Inflammatory macrophage (primary cell): ENCODE data around the gene IDUA.
"Not testable (repeated sequence)": the region's sequence is repeated elsewhere in the genome, so short reads cannot be mapped to it uniquely, and the experiment has no call there.

ENCODE experiments used
- DNase-seq, 2 donors: peaks; one replicate each; pipeline ENCODE4 v3.0.0-alpha.2; 2020 to 2022

Gene IDUA

DNA sequence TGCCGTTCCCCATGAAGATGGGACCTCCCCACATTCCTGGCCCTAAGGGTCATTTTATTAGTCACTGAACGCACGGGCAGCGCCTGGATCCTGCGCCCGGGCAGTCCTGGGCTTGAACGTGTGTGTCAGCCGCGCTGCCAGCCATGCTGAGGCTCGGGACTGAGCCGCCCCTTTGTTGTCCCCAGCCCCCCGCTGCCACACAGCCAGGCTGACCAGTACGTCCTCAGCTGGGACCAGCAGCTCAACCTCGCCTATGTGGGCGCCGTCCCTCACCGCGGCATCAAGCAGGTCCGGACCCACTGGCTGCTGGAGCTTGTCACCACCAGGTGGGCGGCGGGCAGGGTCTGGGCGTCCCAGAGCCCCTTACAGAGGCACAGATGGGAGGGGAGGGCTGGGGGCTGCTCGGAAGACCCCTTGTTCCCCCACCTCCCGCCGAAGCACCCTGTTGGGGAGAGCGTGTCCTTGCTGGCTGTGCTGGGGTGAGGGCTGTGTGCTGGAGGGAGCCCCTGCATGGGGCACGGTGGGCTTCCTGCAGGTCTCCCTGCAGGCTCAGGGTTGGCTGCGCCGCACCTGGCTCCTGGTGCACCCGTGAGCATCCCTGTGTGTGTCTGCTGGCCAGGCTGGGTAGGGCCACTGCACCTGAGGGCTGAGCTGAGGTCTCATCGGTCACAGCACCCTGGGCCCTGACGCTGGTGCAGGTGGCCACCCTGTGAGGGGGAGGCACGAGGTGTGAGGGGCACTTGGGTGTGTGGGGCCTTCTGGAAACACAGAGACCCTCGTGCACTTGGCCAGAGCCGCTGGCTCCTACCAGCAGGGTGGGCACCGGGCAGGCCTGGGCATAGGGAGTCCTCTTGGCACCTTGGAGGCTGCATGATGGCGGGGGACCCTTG lies 1.0 kb downstream of the IDUA start:
- no peak for DNase-seq

DNA sequence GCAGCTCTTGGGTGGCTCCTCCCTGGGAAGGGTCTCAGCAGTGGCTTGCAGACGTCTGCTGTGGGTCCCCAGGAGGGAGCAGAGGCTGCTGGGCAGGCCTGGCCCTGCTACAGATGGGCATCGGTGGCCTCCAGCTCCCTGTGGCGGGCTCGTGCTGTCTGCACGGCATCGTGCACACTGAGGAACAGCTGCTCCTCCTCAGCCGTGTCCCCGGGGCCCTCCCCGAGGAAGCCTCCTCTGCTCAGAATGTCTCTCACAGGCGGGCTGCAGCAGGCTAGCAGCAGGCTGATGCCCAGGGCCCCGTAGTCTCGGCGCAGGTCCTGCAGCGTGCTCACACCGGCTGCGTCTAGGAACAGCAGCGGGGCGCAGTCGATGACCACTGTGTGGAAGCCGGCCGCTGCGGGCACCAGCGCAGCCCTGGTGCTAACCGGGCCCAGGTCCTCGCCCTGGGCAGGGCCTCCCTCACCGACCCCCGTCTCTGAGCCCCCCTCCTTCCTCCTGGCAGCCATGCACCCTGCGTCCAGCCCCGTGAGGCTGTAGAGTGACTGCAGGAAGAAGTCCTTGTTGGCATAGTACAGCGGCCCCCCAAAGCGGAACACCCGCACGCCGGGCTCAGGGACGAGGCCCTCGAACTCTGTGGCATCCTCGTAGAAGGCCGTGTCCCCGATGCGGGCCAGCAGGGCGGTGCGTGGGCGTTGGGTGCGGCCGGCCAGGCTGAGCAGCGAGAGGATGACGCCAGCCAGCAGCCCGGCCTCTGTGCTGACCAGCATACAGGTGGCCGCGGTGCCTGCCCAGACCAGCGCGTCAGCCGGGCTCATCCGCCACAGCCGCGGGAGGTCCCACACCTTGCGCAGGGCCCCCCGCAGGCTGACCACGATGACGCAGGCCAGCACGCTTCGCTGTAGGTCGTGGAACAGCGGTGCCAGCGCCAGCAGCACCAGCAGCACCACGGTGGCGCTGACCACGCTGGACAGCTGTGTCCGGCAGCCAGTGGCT lies 2.2 kb downstream of the IDUA start:
- DNase-seq: no peak

DNA sequence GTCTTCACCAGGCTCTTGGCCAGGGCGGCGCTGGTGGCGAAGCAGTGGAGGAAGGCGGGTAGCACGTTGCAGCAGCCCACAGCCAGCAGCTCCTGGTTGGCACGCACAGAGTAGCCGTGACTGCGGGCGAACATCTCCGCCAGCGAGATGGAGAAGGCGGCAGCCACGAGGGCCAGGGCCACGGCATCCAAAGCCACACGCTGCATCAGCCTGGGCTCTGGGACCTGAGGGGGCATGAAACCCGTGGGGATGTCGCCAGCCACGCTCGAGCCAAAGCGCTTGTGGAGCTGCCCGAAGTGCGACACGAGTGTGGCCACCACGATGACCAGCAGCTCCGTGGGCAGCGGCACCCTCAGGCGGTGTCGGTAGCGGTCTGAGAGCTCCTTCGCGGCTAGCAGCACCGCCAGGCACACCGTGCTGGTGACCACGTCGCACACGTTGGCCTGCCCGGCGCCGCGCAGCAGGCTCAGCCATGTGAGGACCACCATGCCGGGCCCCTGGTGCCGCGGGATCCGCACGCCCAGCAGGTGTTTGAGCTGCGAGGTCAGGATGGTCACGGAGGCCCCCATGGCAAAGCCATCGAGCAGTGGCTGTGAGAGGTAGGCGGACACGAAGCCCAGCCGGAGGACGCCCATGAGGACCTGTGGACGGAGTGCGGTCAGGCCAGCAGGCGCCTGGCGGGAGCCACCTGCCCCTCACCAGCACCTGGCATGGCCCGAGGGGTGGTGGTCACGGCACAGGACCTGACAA lies 3.1 kb downstream of the IDUA start:
- no peak for DNase-seq

DNA sequence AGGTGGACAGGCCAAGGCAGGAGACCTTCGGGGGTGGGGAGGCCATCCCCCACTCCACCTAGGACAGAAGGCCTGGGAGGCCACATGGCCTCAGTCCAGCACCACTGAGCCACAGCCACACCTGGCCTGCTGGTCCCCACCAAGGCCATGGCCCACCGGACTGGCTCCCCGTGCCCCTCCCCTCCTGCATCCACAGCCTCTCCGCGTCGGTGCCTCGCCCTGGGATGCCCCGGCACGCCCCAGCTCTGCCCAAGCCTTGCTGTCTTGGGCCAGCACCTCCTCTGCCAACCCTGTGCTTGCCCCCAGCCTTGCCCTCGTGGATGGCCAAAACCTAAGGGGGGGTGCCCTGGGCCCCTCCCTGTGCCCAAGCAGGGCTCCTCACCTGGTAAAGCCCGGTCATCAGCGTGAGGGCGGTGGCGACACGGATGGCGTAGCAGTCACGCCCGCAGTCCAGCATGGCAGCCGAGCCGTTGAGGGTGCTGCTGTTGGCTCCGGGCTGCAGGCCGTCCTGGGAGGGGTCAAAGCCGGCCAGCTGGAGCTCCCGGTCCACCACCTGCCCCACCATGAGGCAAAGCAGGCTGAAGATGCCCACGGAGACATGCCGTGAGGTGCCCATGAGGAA lies 4.0 kb downstream of the IDUA start:
- no peak for DNase-seq

DNA sequence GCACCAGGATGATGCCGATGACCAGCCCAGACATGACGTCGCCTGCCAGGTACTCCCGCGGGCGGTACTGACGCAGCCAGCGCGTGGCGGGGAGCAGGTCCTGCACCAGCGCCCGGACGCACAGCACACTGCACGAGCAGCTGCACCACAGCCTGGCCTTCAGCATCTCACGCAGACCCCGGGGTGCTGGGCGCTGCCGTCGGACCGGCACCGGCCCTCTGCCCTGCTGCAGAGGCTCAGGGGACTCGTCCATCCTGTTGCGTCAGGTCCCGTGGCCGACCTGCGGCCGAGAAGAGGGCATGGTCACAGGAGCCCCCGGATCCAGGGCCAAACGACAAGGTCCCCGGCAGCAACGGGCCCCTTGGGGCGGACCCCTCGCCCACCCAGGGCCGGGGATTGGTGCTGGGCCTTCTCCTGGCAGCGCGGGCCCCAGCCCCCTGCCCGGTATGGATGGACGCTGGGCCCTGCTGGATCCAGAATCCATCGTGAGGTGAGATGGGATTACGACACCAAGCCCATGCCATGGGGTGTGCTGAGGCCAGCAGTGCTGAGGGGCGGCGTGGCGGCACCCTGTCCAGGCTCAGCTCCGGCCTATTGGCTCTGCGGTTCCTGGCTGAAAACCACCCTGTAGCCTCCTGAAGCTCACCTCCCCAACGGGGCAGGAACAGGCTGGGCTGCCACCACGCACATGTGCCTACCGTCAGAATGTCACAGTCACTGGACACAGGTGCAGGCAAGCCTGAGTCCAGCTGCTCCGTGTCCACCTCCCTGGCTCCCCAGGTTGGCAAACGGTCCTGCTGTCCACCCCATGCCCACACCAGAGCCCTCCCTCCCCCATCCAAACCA lies 4.8 kb downstream of the IDUA start:
- DNase-seq: no peak

DNA sequence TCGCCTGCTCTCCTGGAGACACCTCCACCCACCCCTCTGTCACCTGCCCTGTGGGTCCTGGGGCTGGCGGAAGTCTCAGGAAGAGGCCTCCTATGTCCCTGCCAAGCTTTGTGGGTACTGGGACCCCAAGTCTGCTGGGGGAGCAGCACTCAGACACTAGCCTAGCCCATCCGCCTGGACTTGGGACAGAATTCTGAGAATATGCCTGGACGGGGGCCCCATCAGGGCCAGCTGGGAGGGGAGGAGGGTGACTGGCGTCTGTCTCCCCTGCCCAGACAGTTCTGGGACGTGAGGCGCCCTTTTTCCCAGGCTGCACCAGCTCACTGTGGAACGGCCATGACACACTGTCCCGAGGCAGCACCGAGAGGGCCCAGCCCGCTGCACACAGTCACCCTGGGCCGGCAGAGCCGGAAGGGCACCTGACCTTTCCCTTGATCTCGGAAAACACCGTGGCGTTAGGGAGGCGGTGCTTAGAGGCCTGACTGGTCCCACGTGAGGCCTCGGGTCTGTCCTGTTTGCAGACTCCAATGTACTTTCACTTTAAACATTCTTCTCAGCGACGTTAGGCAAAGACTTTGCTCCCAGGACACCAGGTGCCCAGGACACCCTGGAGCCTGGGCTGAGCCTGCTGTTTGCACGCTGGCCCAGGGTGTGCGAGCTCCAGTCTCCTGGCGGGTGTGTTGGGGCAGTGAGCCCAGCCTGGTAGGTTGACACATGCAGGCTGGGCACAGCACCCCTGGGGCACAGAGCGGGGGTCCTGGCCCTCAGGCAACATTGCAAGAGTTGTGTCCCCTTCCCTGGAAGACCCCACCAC lies 5.7 kb downstream of the IDUA start:
- DNase-seq: no peak

DNA sequence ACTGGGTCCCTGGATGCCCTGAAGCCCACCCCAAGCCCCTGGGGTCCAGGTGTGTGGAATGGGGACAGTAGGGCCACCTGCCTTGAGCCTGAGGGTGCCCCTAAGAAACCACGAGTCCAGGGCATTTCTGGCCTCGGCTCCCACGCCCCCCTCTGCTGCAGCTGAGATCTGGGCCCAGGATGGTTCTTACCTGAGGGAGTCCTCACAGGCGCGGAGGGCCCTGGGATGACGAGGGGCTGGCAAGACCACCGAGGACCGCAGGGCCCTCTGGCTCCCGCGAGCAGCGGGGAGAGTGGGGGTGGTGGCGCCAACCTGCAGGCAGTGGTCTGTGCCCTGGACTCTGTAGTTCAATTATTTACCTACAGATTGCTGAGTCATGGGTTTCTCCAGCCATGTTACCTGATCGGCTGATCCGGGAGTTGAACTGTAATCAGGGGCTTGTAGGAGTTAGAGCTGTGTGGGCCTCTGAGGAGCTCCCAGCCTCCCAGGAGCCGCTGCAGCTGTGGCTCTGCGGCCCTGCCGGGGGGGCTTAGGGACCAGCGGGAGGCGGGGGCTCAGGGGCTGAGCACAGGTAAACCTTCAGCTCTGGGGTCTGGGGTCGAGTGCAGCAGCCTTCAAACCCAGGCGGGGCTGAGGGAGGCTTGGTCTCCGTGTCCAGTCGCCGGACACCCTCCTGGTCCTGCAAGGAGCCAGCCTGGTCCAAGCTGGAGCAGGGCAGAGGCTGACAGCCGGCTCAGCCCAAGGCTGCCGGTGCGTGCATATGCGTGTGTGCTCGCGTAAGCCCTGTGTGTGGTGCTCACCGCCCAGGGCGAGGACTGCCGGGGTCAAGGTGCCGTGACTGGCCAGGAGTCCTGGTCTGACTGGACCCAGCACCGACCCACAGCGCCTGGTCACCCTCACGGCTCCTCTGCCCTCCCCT lies 6.5 kb downstream of the IDUA start, which contains the start of gene SLC26A1:
Gene SLC26A1 (minus strand): TSS at position 294 of the 919 bp plus-strand sequence. CDS start 1,701 bp downstream, outside the sequence.
- no peak for DNase-seq

DNA sequence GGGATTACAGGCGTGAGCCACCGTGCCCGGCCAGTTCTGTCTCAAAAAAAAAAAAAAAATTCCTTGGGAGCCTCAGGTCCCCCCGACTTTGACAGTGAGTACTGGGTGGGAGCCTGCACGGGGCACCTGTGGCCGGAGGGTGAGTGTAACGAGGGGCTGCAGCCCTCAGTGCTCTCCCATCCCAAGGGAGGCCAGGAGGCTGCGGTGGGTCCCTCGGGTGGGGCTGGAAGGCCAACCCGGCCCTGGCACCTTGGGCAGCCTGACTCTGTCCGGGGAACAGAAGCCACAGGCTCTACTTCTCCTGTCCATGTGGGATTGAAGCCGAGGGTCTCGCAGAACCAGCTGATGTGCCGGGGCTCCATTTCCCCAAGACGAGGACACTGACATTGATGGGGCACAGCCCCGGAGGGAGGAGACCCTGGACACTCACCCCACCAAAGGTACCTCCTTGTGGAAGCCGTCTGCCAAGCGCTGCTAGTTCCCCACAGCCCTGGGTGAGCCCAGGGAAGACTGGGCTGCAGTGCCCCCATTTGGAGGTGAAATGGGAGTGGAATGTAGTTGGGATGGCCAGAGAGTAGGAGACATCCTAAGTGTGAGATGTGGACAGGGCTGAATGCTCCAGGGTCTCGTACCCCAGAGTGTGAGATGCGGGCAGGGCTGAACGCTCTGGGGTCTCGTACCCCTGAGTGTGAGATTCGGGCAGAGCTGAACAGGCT lies 8.6 kb downstream of the IDUA start:
- no peak for DNase-seq

DNA sequence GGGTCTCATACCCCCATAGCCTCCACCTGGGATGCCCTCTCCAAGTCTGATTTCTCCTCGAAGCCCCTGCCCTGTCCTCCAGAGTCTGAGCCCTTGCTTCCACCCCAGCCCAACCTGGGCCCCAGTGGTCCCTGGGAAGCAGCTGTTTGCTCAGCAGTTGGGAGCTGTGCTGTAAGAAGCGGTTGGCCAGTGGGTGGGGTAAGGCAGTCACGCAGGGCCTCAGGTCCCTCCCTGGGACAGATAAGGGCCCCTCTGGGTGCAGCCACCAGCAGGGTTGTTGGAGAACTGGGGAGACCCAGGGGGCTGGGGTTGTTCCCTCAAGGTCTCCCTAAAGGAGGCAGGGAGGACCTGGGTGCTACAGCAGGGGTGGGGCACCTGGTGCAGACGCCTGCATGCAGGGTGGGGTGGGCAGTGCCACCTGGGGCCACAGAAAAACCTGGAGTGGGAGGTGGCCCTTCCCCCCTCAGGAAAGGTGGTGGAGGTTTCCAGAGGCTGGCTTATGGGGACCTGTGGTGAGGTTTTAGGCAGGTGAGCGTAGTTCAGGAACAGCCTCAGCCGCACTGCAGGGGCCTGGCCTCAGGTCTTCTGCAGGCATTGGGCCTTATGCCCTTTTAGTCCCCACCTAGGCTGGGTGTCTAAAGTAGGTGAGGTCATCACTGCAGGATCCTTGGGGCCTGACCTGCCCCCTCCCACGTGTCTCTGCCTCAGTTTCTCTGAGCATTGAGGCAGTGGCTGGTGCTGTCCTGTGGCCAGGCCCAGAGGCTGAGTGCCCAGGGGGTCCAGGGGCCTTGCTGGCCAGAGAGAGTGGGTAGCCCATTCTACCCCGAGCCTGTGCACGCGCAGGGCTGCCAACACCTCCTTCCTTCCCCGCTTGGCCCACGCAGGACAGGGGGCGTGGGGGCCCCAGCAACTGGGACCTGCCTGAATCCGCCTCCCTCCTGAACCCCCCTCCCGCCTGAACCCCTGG lies 9.5 kb downstream of the IDUA start:
- DNase-seq: no peak

DNA sequence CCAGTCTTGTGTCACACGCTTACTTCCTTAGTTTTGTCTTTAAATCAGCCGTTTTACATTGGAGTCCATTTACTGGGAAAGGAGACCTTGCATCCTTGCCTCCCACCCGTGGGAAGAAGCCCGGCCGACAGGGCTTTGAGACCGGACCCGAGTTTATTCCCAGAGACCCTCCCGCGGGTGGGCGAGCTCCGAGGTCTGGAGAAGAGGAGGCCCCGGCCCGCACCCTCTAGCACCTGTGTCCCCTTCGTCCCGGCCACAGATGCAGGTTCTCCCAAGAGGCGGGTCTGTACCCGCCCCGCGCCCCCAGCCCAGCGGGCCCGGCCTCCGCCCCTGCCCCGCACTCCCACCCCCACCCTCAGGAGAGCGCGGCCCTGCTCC lies 10.1 kb downstream of the IDUA start:
- DNase-seq: no peak

DNA sequence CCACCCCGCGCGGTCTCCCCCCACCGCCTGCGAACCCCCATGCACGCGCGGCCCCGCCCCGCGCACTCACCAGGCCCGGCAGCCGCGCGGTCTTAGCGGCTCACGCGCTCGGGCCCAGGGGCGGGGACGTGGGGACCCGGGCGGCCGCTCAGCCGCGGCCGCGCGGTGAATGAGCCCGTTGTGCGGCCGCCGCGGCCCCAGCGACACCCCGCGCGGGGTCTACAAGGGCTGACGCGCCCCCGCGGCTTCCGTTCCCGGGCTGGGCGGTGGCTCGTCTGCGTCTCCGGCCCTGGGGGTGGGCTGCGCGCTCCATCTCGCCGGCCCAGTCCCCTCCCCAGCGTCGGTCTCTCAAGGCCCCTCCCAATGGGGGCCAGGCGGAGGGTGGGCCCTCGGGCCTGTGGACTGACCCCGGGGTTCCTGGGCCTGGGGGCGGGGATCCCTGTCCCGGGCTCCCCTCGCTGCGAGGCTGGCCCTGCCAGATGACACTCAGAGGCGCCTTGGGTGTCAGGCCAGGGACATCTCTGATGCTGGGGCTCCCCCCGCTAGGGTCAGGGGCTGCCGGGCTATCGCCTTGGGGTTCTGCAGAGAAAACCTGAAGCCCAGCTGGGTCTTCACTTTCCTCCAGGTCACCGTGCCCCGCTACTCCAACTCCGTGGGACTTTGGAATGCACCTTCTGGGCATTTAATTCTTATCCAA lies 10.7 kb downstream of the IDUA start:
- no peak for DNase-seq

DNA sequence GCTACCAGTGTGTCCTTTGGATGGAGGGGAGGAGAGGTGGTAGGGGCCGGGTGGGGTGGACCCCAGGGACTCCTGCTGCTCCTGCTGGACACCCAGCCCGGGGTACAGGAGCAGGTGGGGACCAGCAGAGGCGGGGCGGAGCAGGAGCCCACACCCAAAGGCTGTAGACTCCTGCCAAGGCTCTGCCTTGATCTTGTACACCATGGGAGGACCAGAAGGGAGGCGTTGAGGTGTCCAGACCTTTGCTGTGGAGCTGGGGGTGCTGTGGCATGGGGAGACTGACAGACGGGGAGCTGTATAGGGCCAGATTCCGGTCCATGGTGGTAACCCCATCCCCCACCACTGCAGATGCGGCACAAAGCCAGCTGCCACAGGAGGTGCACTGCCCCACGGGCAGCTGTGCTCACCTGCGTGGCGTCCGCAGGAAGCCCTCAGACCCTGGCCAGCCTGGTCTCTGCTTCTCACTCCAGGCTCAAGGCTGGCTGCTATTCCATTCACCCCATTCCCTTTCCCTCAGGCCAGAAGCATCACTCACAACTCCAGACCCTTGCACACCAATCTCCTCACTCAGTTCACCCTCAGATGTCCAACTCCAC lies 11.3 kb downstream of the IDUA start:
- no peak for DNase-seq

DNA sequence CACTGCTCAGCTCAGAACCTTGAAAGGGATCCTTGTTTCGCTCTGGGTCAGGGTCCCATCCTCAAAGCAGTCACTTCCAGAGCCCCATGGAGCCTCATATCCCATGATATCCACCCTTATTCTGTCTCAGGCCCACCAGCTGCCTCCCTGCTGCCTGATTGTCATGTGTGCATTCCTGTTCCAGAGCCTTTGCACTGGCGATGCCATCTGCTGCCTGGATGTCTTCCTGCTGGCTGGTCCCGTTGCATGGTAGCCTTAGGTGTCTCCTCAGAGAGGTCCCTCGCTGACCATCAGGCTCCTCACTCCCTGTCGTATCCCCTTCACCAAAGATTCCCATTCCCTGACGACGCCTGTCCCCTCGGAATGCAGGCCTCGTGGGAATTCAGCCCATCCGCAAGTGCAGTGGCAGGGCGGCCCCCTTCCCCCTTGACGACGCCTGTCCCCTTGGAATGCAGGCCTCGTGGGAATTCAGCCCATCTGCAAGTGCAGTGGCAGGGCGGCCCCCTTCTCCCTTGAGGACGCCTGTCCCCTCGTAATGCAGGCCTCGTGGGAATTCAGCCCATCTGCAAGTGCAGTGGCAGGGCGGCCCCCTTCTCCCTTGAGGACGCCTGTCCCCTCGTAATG lies 12.5 kb downstream of the IDUA start:
- DNase-seq: not testable (repeated sequence)

DNA sequence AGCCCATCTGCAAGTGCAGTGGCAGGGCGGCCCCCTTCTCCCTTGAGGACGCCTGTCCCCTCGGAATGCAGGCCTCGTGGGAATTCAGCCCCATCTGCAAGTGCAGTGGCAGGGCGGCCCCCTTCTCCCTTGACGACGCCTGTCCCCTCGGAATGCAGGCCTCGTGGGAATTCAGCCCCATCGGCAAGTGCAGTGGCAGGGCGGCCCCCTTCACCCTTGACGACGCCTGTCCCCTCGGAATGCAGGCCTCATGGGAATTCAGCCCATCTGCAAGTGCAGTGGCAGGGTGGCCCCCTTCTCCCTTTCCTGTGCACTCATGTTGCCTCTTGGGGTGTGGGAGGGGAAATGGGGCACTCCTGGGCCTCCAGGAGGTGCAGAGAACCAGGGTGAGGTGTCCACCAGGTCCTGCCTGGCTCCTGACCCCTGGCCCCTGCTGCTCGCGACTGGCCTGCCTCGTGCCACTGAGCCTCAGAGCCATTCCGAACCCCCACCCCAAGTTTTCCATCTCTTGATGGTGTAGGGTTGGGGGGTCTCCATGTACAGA lies 13.1 kb downstream of the IDUA start:
- DNase-seq: no peak

DNA sequence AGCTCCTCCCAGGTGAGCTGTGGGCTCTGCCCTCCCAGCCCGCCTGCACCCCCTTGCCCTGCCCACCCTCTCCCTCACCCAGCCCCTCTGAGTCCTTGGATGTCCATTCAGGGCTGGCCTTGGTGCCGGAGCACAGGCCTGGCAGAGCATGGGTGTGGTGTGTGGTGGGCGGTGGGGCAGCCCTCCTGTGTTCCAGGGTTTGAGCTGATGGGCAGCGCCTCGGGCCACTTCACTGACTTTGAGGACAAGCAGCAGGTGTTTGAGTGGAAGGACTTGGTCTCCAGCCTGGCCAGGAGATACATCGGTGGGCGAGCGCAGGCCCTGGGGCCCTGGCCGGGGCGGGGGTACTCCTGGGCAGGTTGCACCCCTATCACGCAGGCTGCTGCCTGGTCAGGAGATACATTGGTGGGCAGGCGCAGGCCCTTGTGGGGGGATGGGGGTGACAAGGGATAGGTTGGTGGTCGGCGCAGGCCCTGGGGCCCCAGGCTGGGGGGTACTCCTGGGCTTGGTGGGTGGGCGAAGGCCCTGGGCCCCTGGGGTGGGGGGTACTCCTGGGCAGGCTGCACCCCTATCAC lies 13.9 kb downstream of the IDUA start:
- DNase-seq: no peak
